Bronchial epithelial cell (primary cell): ENCODE data around the gene ZNF827. TPM values are rescaled to one million over a fixed set of nuclear protein-coding genes. Genes with fewer than 3 reads are reported as not detected.
A peak's percentile ranks its signal among the peaks of the same experiment; 100 is the strongest.

ENCODE experiments used
- DNase-seq: peaks from one replicate; pipeline ENCODE4 v3.0.0-alpha.2; 2010; ENCODE audit warnings: low read depth
- FAIRE-seq: peaks from 2 replicates; lab custom pipeline; 2011; peaks lifted over from hg19 to GRCh38; lab: Jason Lieb, UNC
- H3K27me3 ChIP-seq: 2 replicates; pipeline ENCODE4 v1.5.1; 2011; ENCODE audit warnings: low read length; ENCODE audit not compliant: control insufficient read depth, insufficient read depth
- H3K36me3 ChIP-seq: 2 replicates; pipeline ENCODE4 v1.5.1; 2011; ENCODE audit warnings: low read length; ENCODE audit not compliant: control insufficient read depth, insufficient read depth
- H3K4me3 ChIP-seq: 2 replicates; pipeline ENCODE4 v1.5.1; 2011; ENCODE audit warnings: mild to moderate bottlenecking, low read depth, low read length, control low read depth
- CTCF ChIP-seq: IDR thresholded peaks from 2 replicates; pipeline ENCODE4 v1.5.1; 2011; ENCODE audit warnings: mild to moderate bottlenecking, moderate library complexity, low read length, control low read depth, inconsistent platforms; ENCODE audit not compliant: insufficient read depth, severe bottlenecking
- total RNA-seq: library from RNA; depleted of rRNA; stranded (reverse); fragments of >200 nt; gene quantifications from 2 replicates; pipeline ENCODE4 v1.2.1, GENCODE V29; 2014

Gene ZNF827
- total RNA-seq, 1 donor from 2014 or later: 2.1 TPM

- DNase-seq: no peak
- TF ChIP-seq CTCF: no peak
- no peak for FAIRE-seq
- peaks cover 4% of the 10 kb centered on the region for H3K36me3 ChIP-seq
- no peak overlapping the region for H3K4me3 ChIP-seq
- H3K27me3 ChIP-seq: no peaks in the 10 kb centered on the region
Observed at GRCh38 chr4:145907390-145907789, 31.2 kb downstream of the ZNF827 start.

- FAIRE-seq: peak; percentile 88
- H3K36me3 ChIP-seq: peaks cover 6% of the 10 kb centered on the region
- DNase-seq: peak; percentile 55
- TF ChIP-seq CTCF: no peak
- no peaks in the 10 kb centered on the region for H3K27me3 ChIP-seq
- H3K4me3 ChIP-seq: no peak overlapping the region
Observed at GRCh38 chr4:145904413-145905177, 34.0 kb downstream of the ZNF827 start.

GRCh38 chr4:145902522-145902921 is 36.1 kb downstream of the ZNF827 start:
- Histone ChIP-seq H3K27me3 (no peaks in the 10 kb centered on the region), H3K4me3 (no peak overlapping the region), H3K36me3 (peaks cover 6% of the 10 kb centered on the region)
- FAIRE-seq: no peak
- no peak for TF ChIP-seq CTCF
- no peak for DNase-seq

GRCh38 chr4:145899886-145900460 is 38.6 kb downstream of the ZNF827 start:
- Histone ChIP-seq H3K27me3 (no peaks in the 10 kb centered on the region), H3K36me3 (peaks cover 6% of the 10 kb centered on the region), H3K4me3 (no peak overlapping the region)
- FAIRE-seq (no peak), DNase-seq (no peak)
- TF ChIP-seq CTCF: no peak

- FAIRE-seq (no peak), DNase-seq (no peak)
- Histone ChIP-seq H3K27me3 (no peaks in the 10 kb centered on the region), H3K36me3 (peaks cover 6% of the 10 kb centered on the region), H3K4me3 (no peak overlapping the region)
- TF ChIP-seq CTCF: no peak
Observed at GRCh38 chr4:145898926-145899531, 39.6 kb downstream of the ZNF827 start.
